Measurements from ENCODE around the gene TLE4.

The TLE4 gene

DNA sequence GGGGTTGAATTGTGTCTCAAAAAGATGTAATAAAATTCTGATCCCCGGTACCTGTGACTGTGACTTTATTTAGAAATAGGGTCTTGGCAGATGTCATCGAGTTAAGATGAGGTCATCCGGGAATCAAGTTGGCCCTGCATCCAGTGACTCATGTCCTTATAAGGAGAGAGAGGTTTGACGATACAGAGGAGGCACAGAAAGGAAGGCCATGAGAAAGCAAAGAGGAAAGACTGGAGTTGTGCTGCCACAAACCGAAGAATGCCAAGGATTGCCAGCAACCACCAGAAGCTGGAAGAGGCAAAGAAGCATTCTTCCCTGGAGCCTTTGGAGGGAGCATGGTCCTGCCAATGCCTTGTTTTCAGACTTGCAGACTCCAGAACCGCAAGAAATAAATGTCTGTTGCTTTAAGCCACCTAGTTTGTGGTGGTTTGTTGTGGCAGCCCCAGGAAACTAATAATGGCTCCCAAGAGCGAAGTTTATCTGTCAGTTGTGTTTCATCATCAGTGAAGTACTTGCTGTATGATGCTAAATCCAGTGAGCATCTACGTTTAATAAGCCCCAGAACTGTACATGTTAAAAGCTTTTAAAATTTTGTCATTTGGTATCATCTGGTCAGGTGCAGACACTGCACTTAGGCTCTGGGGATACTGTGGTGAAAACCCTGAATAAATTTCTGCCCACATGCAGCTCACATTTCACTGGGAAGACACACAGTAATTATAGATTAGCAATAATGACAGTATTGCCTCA is 114.8 kb downstream of the TLE4 start:
- FAIRE-seq (no peak), DNase-seq (ENCODE audit: insufficient read length) (no peak)
- TF ChIP-seq POLR2A (IDR thresholded peaks at IDR 0.05; ENCODE audit: low read depth, low read length) = no peak
- no peak for TF ChIP-seq TAF1 (IDR thresholded peaks at IDR 0.05; ENCODE audit: borderline replicate concordance, low read depth, low read length)
- no peak for TF ChIP-seq POLR2AphosphoS5 (IDR thresholded peaks at IDR 0.05; ENCODE audit: low read depth, low read length)

DNA sequence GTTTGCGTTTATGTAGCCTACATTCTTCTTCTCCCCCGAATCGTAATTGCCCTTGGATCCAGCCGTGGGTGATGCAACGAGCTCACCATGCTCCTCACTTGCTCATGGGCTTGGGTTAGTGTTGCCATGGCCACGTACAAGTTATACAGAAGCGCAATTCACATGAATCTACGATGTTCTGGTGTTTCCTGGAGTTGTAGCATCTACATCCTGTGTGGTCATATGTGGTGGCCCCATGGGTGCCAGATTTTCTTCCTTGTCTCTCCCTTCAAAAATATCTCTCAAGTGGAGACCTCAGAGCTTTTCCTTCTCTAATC is 115.3 kb downstream of the TLE4 start:
- no peak for TF ChIP-seq POLR2A (IDR thresholded peaks at IDR 0.05; ENCODE audit: low read depth, low read length)
- DNase-seq (ENCODE audit: insufficient read length) = no peak
- no peak for FAIRE-seq

DNA sequence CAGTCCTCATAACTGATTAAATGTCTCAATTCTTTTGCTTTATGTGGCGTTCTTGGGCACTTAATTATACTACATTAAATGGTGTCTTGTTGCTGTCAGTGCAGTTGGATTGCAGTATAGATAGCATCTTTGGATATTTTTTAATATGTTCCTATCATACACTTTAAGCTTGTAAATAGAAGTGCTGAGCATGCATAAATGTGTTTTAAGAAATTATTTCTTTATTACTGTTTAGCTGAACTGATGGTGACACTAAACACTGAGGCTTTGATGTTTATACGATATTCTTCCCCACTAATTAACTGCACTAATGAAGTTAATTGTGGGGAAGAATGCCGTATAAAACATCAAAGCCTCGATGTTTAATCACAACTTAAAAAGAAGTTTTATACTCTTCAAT is 116.6 kb downstream of the TLE4 start:
- TF ChIP-seq POLR2A (IDR thresholded peaks at IDR 0.05; ENCODE audit: low read depth, low read length) = no peak
- FAIRE-seq (no peak), DNase-seq (ENCODE audit: insufficient read length) (no peak)

DNA sequence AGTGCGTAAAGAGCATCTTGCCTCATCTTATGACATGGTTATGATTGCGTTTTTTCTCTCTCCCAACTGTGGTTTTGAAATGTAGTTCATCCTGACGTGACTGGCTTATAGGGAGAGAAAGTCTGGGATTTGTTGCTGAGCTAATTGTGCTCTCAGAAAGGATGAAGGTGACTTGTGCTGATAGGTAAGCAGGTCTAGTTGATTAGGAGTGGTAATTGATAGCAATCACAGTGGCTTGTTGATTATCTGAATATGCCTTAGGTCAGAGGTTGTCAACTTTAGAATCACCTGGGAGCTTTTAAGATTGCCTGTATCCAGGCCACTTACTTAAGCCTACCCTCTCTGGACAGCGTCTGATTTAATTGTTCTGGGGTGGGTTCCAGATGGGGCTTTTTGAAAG is 117.8 kb downstream of the TLE4 start:
- no peak for DNase-seq (ENCODE audit: insufficient read length)
- FAIRE-seq = no peak
- no peak for TF ChIP-seq TAF1 (IDR thresholded peaks at IDR 0.05; ENCODE audit: borderline replicate concordance, low read depth, low read length)
- no peak for TF ChIP-seq POLR2A (IDR thresholded peaks at IDR 0.05; ENCODE audit: low read depth, low read length)
- TF ChIP-seq POLR2AphosphoS5 (IDR thresholded peaks at IDR 0.05; ENCODE audit: low read depth, low read length) = no peak

DNA sequence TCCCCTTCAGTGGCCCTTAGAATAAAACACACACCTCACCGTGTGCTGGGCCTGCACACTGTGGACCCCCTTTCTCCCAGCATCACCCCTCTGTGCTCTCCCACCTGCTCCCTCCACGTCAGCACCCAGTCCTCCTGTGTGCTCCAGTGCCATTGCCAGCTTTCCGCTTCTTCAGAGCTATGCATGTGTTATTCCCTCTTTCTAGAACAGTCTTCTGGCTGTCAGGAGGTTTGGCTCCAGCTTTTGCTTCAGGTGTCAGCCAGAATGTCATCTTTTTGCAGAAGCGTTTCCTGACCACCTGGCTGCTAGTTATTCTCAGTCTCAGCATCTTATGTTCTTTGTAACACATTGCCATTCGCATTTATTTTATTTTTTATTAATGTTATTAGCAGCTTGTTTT is 119.7 kb downstream of the TLE4 start:
- no peak for TF ChIP-seq POLR2A (IDR thresholded peaks at IDR 0.05; ENCODE audit: low read depth, low read length)
- no peak for TF ChIP-seq TAF1 (IDR thresholded peaks at IDR 0.05; ENCODE audit: borderline replicate concordance, low read depth, low read length)
- TF ChIP-seq POLR2AphosphoS5 (IDR thresholded peaks at IDR 0.05; ENCODE audit: low read depth, low read length) = no peak
- DNase-seq (ENCODE audit: insufficient read length) = no peak
- FAIRE-seq = no peak

DNA sequence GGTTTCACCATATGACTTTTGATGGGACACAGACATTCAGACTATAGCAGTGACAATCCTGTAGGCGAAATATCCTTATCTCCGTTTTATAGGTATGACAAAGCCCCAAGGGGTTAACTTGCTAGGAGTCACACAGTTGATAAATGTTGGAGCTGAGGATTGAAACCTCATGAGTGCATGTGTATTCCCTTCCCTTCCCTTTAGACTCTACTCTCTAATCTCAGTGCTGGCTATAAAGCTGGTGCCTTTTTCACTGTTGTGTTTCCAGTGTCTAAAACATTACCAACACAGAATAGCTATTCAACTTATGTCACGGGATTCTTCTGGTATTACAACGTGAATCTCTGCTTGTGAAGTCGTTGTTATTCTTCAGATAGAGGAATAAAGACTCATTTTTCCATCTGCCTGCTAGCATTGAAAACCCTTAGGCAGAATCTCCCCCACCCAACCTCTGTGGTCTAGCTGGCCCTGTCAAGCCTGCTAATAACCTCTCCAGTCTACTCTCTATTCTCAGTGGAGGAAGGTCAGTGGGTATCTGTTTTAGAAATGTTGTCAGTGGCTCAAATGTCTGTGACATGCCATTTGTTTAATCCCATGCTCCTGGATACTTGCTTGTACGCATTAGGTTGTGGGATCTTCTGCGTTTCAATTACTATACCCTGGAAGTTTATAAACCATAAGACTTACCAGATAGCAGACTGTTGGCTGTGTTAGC is 121.2 kb downstream of the TLE4 start:
- DNase-seq (ENCODE audit: insufficient read length) (no peak), FAIRE-seq (no peak)
- TF ChIP-seq POLR2AphosphoS5 (IDR thresholded peaks at IDR 0.05; ENCODE audit: low read depth, low read length) (no peak), TAF1 (IDR thresholded peaks at IDR 0.05; ENCODE audit: borderline replicate concordance, low read depth, low read length) (no peak), POLR2A (IDR thresholded peaks at IDR 0.05; ENCODE audit: low read depth, low read length) (no peak)

DNA sequence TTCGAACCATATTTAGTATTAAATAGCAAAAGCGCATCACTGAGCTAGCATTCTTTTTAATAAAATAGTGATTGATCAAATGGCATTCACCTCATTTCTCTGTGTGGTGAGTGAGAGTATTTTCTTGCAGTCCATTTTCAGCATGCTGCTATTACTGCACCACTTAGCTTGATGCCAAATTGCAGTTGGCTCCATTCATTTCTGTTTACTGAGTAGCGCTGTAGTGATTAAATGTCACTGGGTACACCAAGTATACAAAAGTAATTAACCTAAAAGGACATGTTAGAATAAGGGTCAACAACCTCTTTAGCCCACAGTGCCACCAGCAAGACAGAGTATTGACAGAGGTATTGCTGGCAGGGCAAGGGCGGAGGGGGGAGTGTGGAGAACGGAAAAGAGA is 122.0 kb downstream of the TLE4 start:
- FAIRE-seq (no peak), DNase-seq (ENCODE audit: insufficient read length) (no peak)
- TF ChIP-seq TAF1 (IDR thresholded peaks at IDR 0.05; ENCODE audit: borderline replicate concordance, low read depth, low read length) = no peak
- no peak for TF ChIP-seq POLR2A (IDR thresholded peaks at IDR 0.05; ENCODE audit: low read depth, low read length)
- TF ChIP-seq POLR2AphosphoS5 (IDR thresholded peaks at IDR 0.05; ENCODE audit: low read depth, low read length) = no peak

DNA sequence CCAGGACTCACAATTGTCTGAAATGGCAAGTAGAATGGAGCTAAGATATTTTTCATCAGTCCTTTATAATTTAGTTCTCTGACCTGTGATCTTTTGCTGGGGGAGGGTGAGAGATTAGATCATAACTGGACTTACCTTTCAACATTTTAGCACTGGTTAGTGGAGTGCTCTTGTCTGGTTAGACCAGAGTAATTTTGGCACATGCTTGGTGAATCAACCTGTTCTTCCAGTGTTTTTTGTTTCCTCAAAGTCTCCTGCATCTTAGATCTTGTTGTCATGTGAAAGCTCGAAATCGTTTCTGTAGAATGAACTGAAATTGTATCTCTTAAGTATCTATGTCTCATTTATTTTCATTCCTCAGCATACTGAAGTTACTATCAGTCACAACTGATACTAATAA is 122.4 kb downstream of the TLE4 start:
- DNase-seq (ENCODE audit: insufficient read length) (no peak), FAIRE-seq (no peak)
- TF ChIP-seq TAF1 (IDR thresholded peaks at IDR 0.05; ENCODE audit: borderline replicate concordance, low read depth, low read length) = no peak
- TF ChIP-seq POLR2A (IDR thresholded peaks at IDR 0.05; ENCODE audit: low read depth, low read length) = no peak
- no peak for TF ChIP-seq POLR2AphosphoS5 (IDR thresholded peaks at IDR 0.05; ENCODE audit: low read depth, low read length)

DNA sequence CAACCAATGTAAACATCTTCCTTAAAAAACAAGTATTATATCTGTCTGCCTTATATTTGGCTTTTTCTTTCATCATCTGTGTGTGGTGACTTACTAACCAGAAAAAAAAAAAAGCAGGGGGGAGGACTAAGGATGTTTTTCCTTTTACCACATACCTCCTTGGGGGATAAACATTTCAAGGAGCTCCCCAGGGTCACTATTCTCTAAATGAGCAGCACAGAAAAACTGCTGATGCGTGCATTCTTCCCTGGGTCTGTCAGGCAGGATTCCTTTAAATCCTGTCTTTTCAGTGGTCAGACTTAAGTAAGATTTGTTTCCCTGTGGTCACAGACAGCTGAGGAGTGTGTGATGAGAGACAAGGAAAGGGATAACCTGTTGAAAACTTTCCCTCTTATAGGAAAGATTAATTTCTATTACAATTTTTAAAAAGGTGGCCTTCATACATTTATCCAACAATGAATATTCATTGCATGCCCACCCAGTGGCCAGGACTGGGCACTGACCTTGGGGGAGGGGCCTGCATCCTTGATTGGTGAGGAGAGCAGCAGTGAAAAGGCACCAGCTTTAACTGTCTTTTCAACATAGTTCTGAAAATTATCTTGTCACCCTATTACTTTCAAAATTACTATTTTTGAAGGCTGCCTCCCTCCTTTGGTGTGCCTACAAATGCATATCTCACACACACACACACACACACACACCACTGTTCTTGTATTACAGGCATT is 123.1 kb downstream of the TLE4 start:
- TF ChIP-seq POLR2A (IDR thresholded peaks at IDR 0.05; ENCODE audit: low read depth, low read length) (no peak), POLR2AphosphoS5 (IDR thresholded peaks at IDR 0.05; ENCODE audit: low read depth, low read length) (no peak), TAF1 (IDR thresholded peaks at IDR 0.05; ENCODE audit: borderline replicate concordance, low read depth, low read length) (no peak)
- no peak for DNase-seq (ENCODE audit: insufficient read length)
- no peak for FAIRE-seq

DNA sequence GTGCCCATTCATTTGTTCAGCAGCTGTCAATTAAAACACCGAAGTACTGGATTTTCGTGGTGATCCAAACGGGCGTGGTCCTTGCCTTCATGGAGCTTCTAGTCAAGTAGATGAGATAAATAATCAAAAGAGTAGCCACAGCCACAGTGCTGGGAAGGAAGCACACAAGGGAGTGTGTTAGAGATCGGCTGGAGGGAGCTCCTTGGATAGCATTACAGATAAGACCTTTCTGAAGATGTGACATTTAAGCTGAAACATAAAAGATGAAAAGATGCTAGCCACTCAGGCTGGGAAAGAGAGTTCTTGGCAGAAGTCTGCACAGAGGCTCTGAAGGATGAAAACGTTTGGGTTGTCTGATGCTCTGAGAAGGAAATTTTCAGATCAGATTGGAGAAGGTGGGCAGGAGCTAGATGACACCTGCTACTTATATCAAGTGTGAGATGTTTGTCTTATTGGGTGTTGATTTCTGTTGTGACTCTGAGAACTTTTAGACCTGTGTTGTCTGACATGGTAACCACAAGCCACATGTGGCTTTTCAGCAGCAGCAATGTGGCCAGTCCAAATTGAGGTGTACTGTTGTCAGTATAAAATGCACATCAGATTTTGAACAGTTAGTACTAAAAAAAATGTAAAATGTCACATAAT is 123.9 kb downstream of the TLE4 start:
- FAIRE-seq (no peak), DNase-seq (ENCODE audit: insufficient read length) (no peak)
- no peak for TF ChIP-seq TAF1 (IDR thresholded peaks at IDR 0.05; ENCODE audit: borderline replicate concordance, low read depth, low read length)
- no peak for TF ChIP-seq POLR2A (IDR thresholded peaks at IDR 0.05; ENCODE audit: low read depth, low read length)
- TF ChIP-seq POLR2AphosphoS5 (IDR thresholded peaks at IDR 0.05; ENCODE audit: low read depth, low read length) = no peak

DNA sequence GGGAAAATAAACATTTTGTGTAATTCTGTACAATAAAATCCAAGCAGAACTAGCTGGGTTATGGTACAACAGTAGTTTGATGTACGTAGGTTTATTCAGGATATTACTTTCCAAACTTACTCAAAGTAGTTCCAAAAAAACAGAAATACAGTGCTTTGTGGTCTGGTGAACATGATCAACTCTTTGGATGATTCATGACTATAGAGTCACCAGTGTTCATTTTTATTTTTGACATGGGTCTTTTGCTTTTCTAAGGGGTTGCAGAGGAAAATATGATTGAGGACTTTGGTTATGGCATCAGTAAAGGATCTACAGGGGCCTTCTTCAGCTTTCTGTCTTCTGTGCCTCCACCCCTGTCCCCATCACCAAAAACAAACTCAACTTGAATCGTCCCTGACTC is 127.2 kb downstream of the TLE4 start:
- no peak for FAIRE-seq
- DNase-seq (ENCODE audit: insufficient read length) = no peak
- TF ChIP-seq TAF1 (IDR thresholded peaks at IDR 0.05; ENCODE audit: borderline replicate concordance, low read depth, low read length) = no peak
- TF ChIP-seq POLR2A (IDR thresholded peaks at IDR 0.05; ENCODE audit: low read depth, low read length) = no peak
- TF ChIP-seq POLR2AphosphoS5 (IDR thresholded peaks at IDR 0.05; ENCODE audit: low read depth, low read length) = no peak

DNA sequence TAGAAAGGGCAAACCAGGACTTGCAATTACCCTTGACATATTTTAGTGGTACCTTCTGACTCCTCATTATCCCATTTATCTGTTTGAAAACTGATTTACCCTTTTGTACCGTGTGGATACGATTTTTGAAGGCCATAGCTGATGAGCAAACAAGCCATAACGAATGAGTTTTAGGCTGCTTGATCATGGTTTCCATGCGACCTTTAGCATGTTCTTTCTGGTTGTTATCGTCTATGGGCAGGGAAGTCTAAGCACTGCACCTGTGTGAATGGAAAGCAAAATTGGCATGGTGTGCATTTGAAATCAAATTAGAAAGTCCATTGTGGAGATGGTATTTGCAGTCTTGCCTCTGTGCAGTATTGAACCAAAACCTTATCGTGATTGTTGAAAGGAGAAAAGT is 127.7 kb downstream of the TLE4 start:
- FAIRE-seq = no peak
- no peak for DNase-seq (ENCODE audit: insufficient read length)
- TF ChIP-seq TAF1 (IDR thresholded peaks at IDR 0.05; ENCODE audit: borderline replicate concordance, low read depth, low read length) (no peak), POLR2A (IDR thresholded peaks at IDR 0.05; ENCODE audit: low read depth, low read length) (no peak)
